Measurements from ENCODE around the gene ABHD5. TPM values are rescaled to one million over a fixed set of nuclear protein-coding genes. Genes with fewer than 3 reads are reported as not detected.

The ABHD5 gene
- total and polyA plus RNA-seq, 10 of the 15 experiments (the other 5 are each of a cell fraction or from before 2014, with no cell fraction given), result 5.5 to 24.4 (median 9.5) TPM

GRCh38 chr3:43735618-43736017 is 44.9 kb downstream of the ABHD5 start:
- no peaks in the 10 kb centered on the region for H3K27me3 ChIP-seq (replicated peaks in 1 of 2; ENCODE audit: control insufficient read depth in 2 of 2, insufficient read depth in 2 of 2, low read length in 1 of 2)
- H3K36me3 ChIP-seq (ENCODE audit: control insufficient read depth in 2 of 2, insufficient read depth in 2 of 2, low read length in 1 of 2), result no peaks in the 10 kb centered on the region
- H4K20me1 ChIP-seq (ENCODE audit: control insufficient read depth, insufficient read depth), result no peaks in the 10 kb centered on the region
- intact Hi-C loops (cut with micrococcal nuclease; ENCODE audit: unreplicated experiment), result no loop called here
- H3K4me1 ChIP-seq (ENCODE audit: control insufficient read depth, insufficient read depth, low read length), result no peaks in the 10 kb centered on the region
- no peak overlapping the region for H3K4me3 ChIP-seq
- no peaks in the 10 kb centered on the region for H3K79me2 ChIP-seq (ENCODE audit: control insufficient read depth, insufficient read depth, low read length)
- no peak for TF ChIP-seq ASH2L (IDR thresholded peaks at IDR 0.05; ENCODE audit: borderline replicate concordance, low read depth)
- TF ChIP-seq NRF1 (conservative IDR thresholded peaks at IDR 0.05; ENCODE audit: low read depth, low read length), result no peak
- no peak for TF ChIP-seq JUND (IDR thresholded peaks at IDR 0.05; ENCODE audit: low read depth, low read length)
- TF ChIP-seq POLR2A (IDR thresholded peaks at IDR 0.05; ENCODE audit: low read depth, low read length), result no peak
- no peak for TF ChIP-seq CREB1 (IDR thresholded peaks at IDR 0.05; ENCODE audit: low read depth)
- TF ChIP-seq STAT3 (IDR thresholded peaks at IDR 0.05; ENCODE audit: low read depth, low read length), result no peak
- TF ChIP-seq SIX5 (IDR thresholded peaks at IDR 0.05; ENCODE audit: low read depth, low read length, severe bottlenecking), result no peak
- no peak for TF ChIP-seq ZBTB33 (IDR thresholded peaks at IDR 0.05)
- no peak for TF ChIP-seq ATF7 (IDR thresholded peaks at IDR 0.05; ENCODE audit: low read depth)
- no peak for TF ChIP-seq HDGF (IDR thresholded peaks at IDR 0.05)
- no peak for TF ChIP-seq TCF3 (IDR thresholded peaks at IDR 0.05; ENCODE audit: borderline replicate concordance, insufficient read depth, low read depth, low read length)
- no peak for TF ChIP-seq MLLT1 (IDR thresholded peaks at IDR 0.05)
- TF ChIP-seq IRF5 (IDR thresholded peaks at IDR 0.05; ENCODE audit: borderline replicate concordance), result no peak
- no peak for TF ChIP-seq PKNOX1 (IDR thresholded peaks at IDR 0.05)
- no peak for TF ChIP-seq NR2C2 (IDR thresholded peaks at IDR 0.05; ENCODE audit: borderline replicate concordance, control insufficient read depth, insufficient read length, low read depth)
- ChIA-PET RAD21 (ENCODE audit: unreplicated experiment) (no interaction called here), SMC1A (ENCODE audit: uncharacterized antibody, unreplicated experiment) (interaction anchor here (0.6 to 1.1 kb wide), 2 partner anchors 40 to 137 kb away, joined by 4 read pairs; no protein-coding TSS in a partner anchor), CTCF (no interaction called here), POLR2A (no interaction called here)
- no TSS peak for BruUV-seq (replicated peaks)
- no peak overlapping the region for H3K9ac ChIP-seq (ENCODE audit: control insufficient read depth, insufficient read depth, low read length)
- no peak overlapping the region for H2AFZ ChIP-seq (ENCODE audit: control insufficient read depth, low read depth, low read length)
- DNase-seq (ENCODE audit: low read depth, low spot score), result no peak
- 45% methylated on average over 4 of the region's 4 CpGs for WGBS (ENCODE audit: insufficient coverage, insufficient replicate concordance, low lambda C conversion rate, missing lambda C conversion rate)
- no peak for ATAC-seq
- no peak overlapping the region for H3K27ac ChIP-seq (ENCODE audit: control insufficient read depth, insufficient read depth)
- H3K4me2 ChIP-seq (ENCODE audit: control insufficient read depth, insufficient read depth), result no peak overlapping the region
- H3K9me3 ChIP-seq (replicated peaks; ENCODE audit: control insufficient read depth, insufficient read depth, low read length), result no peaks in the 10 kb centered on the region
- in situ Hi-C loops (cut with MboI), result no loop called here
- no peak for FAIRE-seq

Measured in GM12878 (cell line).